GM18502 (cell line): ENCODE measurements around the gene MMP3.

Experiments used
- ATAC-seq: cut with Tn5 transposase; IDR thresholded peaks from one replicate; pipeline ENCODE4 v1.9.1; 2021; ENCODE audit warnings: mild to moderate bottlenecking; ENCODE audit not compliant: unreplicated experiment, poor library complexity

The MMP3 gene

GRCh38 chr11:102833731-102834130 is 9.7 kb downstream of the MMP3 start:
- ATAC-seq, result no peak

- no peak for ATAC-seq
Observed at GRCh38 chr11:102832612-102833011, 10.8 kb downstream of the MMP3 start.

GRCh38 chr11:102831489-102832440 is 11.6 kb downstream of the MMP3 start:
- ATAC-seq, result peak; percentile 56

GRCh38 chr11:102831128-102831488 is 12.3 kb downstream of the MMP3 start:
- ATAC-seq, result no peak

- no peak for ATAC-seq
Observed at GRCh38 chr11:102830001-102830727, 13.2 kb downstream of the MMP3 start.

DNA sequence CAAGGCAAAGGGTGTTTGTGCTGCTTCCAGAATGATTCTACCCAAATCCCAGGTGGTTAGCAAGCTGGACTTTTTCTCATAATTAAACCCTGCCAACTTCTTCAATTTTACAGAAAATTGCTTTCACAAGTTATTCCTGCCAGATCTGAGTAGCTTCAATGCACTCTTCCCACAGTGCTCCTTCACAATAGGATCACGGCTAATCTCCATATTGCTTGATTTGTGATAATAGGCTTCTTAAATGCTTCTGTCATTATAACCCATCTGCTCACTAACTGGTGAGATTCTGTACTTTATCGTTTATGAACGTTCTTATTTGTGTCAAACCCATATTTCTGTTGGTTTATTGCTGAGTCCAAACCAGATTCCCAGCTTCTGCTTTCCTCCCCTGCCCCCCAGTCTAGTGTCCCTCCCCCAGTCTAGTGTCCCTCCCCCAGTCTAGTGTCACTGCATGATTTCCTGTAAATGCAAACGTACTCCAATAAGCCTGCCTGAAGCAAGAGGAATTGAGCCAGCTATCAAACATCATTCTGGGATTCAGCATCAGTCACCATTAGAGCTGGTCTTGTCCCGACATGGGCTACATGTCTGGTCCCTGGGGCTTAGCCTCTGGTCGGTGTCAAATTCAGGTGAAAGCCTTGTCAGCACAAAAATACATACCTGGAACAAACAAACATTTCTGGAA is 14.0 kb downstream of the MMP3 start:
- ATAC-seq, result no peak

DNA sequence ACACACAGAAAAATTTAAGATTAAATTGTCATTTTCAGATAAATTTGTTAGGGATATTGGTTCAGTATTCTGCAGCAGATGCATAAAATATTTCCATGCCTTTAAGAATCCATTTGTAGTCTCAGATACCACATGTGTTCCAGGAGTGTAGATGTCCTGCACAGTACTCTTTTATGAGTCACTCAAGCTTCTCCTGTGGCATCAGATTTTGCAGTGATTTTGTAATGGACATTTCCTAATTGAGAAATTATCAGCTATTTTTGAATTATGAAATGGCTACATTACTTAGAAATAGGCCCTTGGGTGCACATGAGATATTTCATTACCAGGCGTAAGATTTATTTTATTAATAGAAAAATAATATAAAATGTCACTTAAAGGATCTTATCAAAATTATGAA is 18.9 kb downstream of the MMP3 start:
- no peak for ATAC-seq

- no peak for ATAC-seq
Observed at GRCh38 chr11:102819491-102819890, 23.9 kb downstream of the MMP3 start.

DNA sequence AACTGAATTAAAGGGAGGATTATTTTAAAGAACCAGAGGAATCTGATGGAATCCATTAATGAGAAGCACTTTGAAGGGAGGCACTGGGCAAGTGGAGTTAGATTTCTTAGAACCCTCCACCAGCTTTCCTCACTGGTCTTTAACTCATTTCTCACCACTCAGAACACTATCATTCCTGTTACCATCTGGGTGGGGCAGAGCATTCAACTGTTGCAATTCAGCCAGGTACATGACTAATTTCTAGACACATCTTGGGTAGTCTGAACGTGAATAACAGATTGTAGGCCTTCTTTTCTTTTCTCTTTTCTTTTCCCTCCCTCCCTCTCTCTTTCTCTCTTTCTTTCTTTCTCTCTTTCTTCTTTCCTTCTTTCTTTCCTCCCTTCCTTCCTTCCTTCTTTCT is 29.9 kb downstream of the MMP3 start:
- no peak for ATAC-seq

- ATAC-seq, result no peak
Observed at GRCh38 chr11:102812188-102812587, 31.2 kb downstream of the MMP3 start.

GRCh38 chr11:102810950-102811660 is 32.3 kb downstream of the MMP3 start:
- ATAC-seq, result no peak

- no peak for ATAC-seq
Observed at GRCh38 chr11:102809971-102810370, 33.4 kb downstream of the MMP3 start.

GRCh38 chr11:102807921-102808320 is 35.5 kb downstream of the MMP3 start:
- ATAC-seq, result peak; percentile 63

- no peak for ATAC-seq
Observed at GRCh38 chr11:102806296-102806695, 37.1 kb downstream of the MMP3 start.

DNA sequence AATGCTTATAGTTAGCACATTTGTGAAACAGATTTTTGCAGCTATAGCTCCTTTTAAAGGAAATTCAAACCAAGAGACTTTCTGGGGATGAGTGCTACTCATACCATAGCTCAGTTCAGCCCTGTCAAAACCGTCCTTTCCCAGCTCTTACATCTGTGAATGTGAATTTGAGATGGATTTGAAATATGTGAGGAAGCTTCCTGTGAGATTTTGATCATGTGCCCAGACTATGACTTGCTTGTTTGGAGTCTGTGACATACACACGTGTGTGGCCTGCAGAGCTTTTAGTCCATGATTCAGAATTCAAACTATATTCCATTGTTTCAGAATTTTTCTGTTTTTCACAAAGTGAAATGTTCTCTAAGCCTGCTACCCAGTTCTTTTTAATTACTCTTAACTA is 41.1 kb downstream of the MMP3 start:
- ATAC-seq, result no peak

GRCh38 chr11:102800767-102801166 is 42.6 kb downstream of the MMP3 start:
- ATAC-seq, result no peak

- ATAC-seq, result no peak
Observed at GRCh38 chr11:102799681-102800340, 43.6 kb downstream of the MMP3 start.

DNA sequence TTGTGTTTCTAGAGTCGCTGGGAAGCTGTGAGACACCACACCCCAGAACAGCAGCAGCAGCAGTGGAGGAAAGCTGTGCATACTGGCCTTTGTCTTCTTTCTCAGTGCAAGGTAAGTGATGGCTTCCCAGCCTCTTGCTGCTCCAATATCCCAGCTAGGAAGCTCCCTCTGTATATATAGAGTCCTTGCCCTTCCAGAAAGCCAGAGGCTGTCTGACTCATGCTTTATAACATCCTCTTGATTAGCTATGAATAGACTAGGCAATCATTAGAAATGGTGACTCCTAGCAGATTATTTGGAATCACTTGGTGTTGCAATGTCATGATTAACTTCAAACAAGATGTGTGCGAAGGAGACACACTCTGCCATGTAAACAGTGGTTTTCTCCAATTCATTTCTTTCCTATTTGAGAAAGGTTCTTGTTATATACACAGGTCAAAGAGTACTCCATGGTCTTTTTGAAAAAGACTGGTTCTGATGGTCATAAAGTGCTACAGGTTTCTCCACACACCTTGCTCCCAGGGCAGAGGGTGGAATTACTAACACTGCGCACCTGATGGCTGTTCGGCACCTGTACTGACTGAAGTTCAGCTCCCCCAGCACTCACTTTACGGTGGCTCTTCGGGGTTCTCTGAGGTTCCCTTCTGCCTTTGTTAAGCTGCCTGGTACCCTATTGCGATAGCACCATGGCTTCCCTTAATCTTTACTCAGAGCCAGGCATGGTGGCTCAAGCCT is 45.2 kb downstream of the MMP3 start, which contains the start of gene MMP1:
MMP1 (minus strand) TSS at position 149 of the 735 bp plus-strand sequence; CDS start at position 81, 68 bp downstream.
- no peak for ATAC-seq

- peak; percentile 98 for ATAC-seq
Observed at GRCh38 chr11:102794382-102794781, 49.0 kb downstream of the MMP3 start.
